SK-N-SH (cell line): ENCODE measurements around the gene LHPP. TPM values are rescaled to one million over a fixed set of nuclear protein-coding genes. Genes with fewer than 3 reads are reported as not detected.

ENCODE experiments used
- CTCF ChIA-PET: fragments of 300-600, 350-600 bp; formaldehyde crosslinking; extraction: SDS; loops from one replicate; lab custom pipeline; 2021; lab: Yijun Ruan, JAX
- POLR2A ChIA-PET: fragments of 350-600 bp; sonication (Branson Sonifier 250); formaldehyde crosslinking; extraction: SDS; loops from one replicate; lab custom pipeline; 2020; ENCODE audit warnings: antibody characterized with exemption, inconsistent platforms; lab: Yijun Ruan, JAX
- DNase-seq: peaks from one replicate; pipeline ENCODE4 v3.0.0; 2012
- H2AFZ ChIP-seq: fragments of 200-600 bp; sonication (generic); 2 replicates; pipeline ENCODE4 v1.8.1; 2016; ENCODE audit warnings: antibody characterized with exemption, mild to moderate bottlenecking, low read depth
- H3F3A ChIP-seq: fragments of 200-600 bp; sonication (generic); replicated peaks from 2 replicates; pipeline ENCODE3; 2016; ENCODE audit warnings: antibody characterized with exemption, mild to moderate bottlenecking; ENCODE audit not compliant: insufficient read depth
- H3K27ac ChIP-seq, 2 experiments: fragments of 200-500 bp in 1 of 2; fragments of 200-600 bp in 1 of 2; sonication (Bioruptor generic) in 1 of 2; sonication (generic), shearing (Covaris generic) in 1 of 2; 2 replicates each; pipeline versions ENCODE4 v1.5.1 to v1.6.1; 2014 to 2016; ENCODE audit warnings: low read depth in 2 of 2, inconsistent platforms in 1 of 2, low read length in 1 of 2, mild to moderate bottlenecking in 1 of 2, mixed read lengths in 1 of 2
- H3K27me3 ChIP-seq: fragments of 200-600 bp; sonication (generic), shearing (Covaris generic); 2 replicates; pipeline ENCODE4 v1.6.1; 2016; ENCODE audit warnings: mixed run types; ENCODE audit not compliant: insufficient read depth
- H3K36me3 ChIP-seq, 2 experiments: fragments of 200-500 bp in 1 of 2; fragments of 200-600 bp in 1 of 2; sonication (Bioruptor generic) in 1 of 2; sonication (generic) in 1 of 2; replicated peaks in 1 of 2; 2 replicates each; pipeline versions ENCODE3 to v1.5.1; 2014 to 2016; ENCODE audit warnings: low read length in 1 of 2, mild to moderate bottlenecking in 1 of 2; ENCODE audit not compliant: insufficient read depth in 2 of 2, control insufficient read depth in 1 of 2
- H3K4me1 ChIP-seq, 2 experiments: fragments of 200-500 bp in 1 of 2; fragments of 200-600 bp in 1 of 2; sonication (Bioruptor generic) in 1 of 2; sonication (generic), shearing (Covaris generic) in 1 of 2; 2 replicates each; pipeline versions ENCODE4 v1.5.1 to v1.6.1; 2014 to 2016; ENCODE audit warnings: low read depth in 1 of 2, low read length in 1 of 2, mixed run types in 1 of 2; ENCODE audit not compliant: insufficient read depth in 2 of 2, control insufficient read depth in 1 of 2
- H3K4me2 ChIP-seq: fragments of 200-600 bp; sonication (generic), shearing (Covaris generic); 2 replicates; pipeline ENCODE4 v1.6.1; 2017; ENCODE audit warnings: mixed run types
- H3K4me3 ChIP-seq, 2 experiments: fragments of 200-500 bp in 1 of 2; fragments of 200-600 bp in 1 of 2; sonication (Bioruptor generic) in 1 of 2; sonication (generic), shearing (Covaris generic) in 1 of 2; 2 replicates each; pipeline versions ENCODE4 v1.5.1 to v1.8.1; 2014 to 2016; ENCODE audit warnings: low read depth in 2 of 2, inconsistent platforms in 1 of 2, low read length in 1 of 2, mild to moderate bottlenecking in 1 of 2, mixed read lengths in 1 of 2, moderate library complexity in 1 of 2
- H3K79me2 ChIP-seq: fragments of 200-600 bp; sonication (generic); 2 replicates; pipeline ENCODE4 v1.8.1; 2017; ENCODE audit warnings: mild to moderate bottlenecking; ENCODE audit not compliant: insufficient read depth
- H3K9ac ChIP-seq: fragments of 200-600 bp; sonication (generic); 2 replicates; pipeline ENCODE4 v1.6.1; 2017; ENCODE audit warnings: mixed run types
- H3K9me2 ChIP-seq: fragments of 200-600 bp; sonication (generic); 2 replicates; pipeline ENCODE4 v1.6.1; 2017; ENCODE audit warnings: mixed run types
- H3K9me3 ChIP-seq: fragments of 200-600 bp; sonication (generic); 2 replicates; pipeline ENCODE4 v1.6.1; 2017; ENCODE audit warnings: mixed run types, mild to moderate bottlenecking, moderate library complexity
- H4K20me1 ChIP-seq: fragments of 200-600 bp; sonication (generic); 2 replicates; pipeline ENCODE4 v1.6.1; 2017; ENCODE audit warnings: mild to moderate bottlenecking, mixed run types; ENCODE audit not compliant: insufficient read depth
- CHD2 ChIP-seq: fragments of 150-350 bp; IDR thresholded peaks from 2 replicates; pipeline ENCODE4 v1.6.1; 2018; ENCODE audit warnings: low read length; ENCODE audit not compliant: partially characterized antibody
- ELF1 ChIP-seq: IDR thresholded peaks from 2 replicates; pipeline ENCODE4 v1.4.0; 2012
- EP300 ChIP-seq, 2 experiments: IDR thresholded peaks; 2 replicates each; pipeline versions ENCODE4 v1.4.0 to v1.6.1; 2012; ENCODE audit warnings: borderline replicate concordance in 1 of 2, low read depth in 1 of 2, low read length in 1 of 2
- EZH2phosphoT487 ChIP-seq: fragments of 200-600 bp; sonication (generic); IDR thresholded peaks from 2 replicates; pipeline ENCODE4 v1.6.1; 2017; ENCODE audit warnings: low read depth, mixed run types, mild to moderate bottlenecking, antibody characterized with exemption, moderate library complexity, borderline replicate concordance
- FOSL2 ChIP-seq: IDR thresholded peaks from 2 replicates; pipeline ENCODE4 v1.4.0; 2012; ENCODE audit warnings: low read depth, mild to moderate bottlenecking, moderate library complexity, borderline replicate concordance
- FOXJ3 ChIP-seq: sonication (generic); formaldehyde crosslinking; IDR thresholded peaks from 2 replicates; pipeline ENCODE4 v1.5.1; 2020; ENCODE audit warnings: mild to moderate bottlenecking, missing genetic modification reagents
- GATA2 ChIP-seq: sonication (generic); formaldehyde crosslinking; IDR thresholded peaks from 2 replicates; pipeline ENCODE4 v1.5.0; 2020; ENCODE audit warnings: mild to moderate bottlenecking, missing genetic modification reagents
- IRF3 ChIP-seq: fragments of 150-350 bp; IDR thresholded peaks from 2 replicates; pipeline ENCODE4 v1.6.1; 2016; ENCODE audit warnings: mild to moderate bottlenecking, low read depth, low read length
- JUND ChIP-seq: IDR thresholded peaks from 2 replicates; pipeline ENCODE4 v1.4.0; 2012
- MEF2A ChIP-seq: IDR thresholded peaks from 2 replicates; pipeline ENCODE4 v1.4.0; 2012; ENCODE audit warnings: low read depth, borderline replicate concordance
- NFIC ChIP-seq: IDR thresholded peaks from 2 replicates; pipeline ENCODE4 v1.4.0; 2012; ENCODE audit warnings: borderline replicate concordance
- NRF1 ChIP-seq: IDR thresholded peaks from 2 replicates; pipeline ENCODE4 v1.6.1; 2012; ENCODE audit warnings: low read depth, mild to moderate bottlenecking, low read length
- RAD21 ChIP-seq: IDR thresholded peaks from 2 replicates; pipeline ENCODE4 v1.6.1; 2012; ENCODE audit warnings: mild to moderate bottlenecking, low read length
- RXRA ChIP-seq: IDR thresholded peaks from 2 replicates; pipeline ENCODE4 v1.4.0; 2012; ENCODE audit warnings: low read depth, mild to moderate bottlenecking, borderline replicate concordance
- SIN3A ChIP-seq: IDR thresholded peaks from 2 replicates; pipeline ENCODE4 v1.6.1; 2012; ENCODE audit warnings: low read depth, mild to moderate bottlenecking, low read length, moderate library complexity, borderline replicate concordance
- SMC3 ChIP-seq: IDR thresholded peaks from 2 replicates; pipeline ENCODE4 v1.6.1; 2012; ENCODE audit warnings: low read depth, low read length, improper control_type of control experiment
- TCF12 ChIP-seq: IDR thresholded peaks from 2 replicates; pipeline ENCODE4 v1.4.0; 2012
- YY1 ChIP-seq: IDR thresholded peaks from 2 replicates; pipeline ENCODE4 v1.4.0; 2012; ENCODE audit warnings: low read depth, mild to moderate bottlenecking
- ZBTB33 ChIP-seq: IDR thresholded peaks from 2 replicates; pipeline ENCODE4 v1.4.0; 2012; ENCODE audit warnings: low read depth, borderline replicate concordance
- WGBS: methylation state at CpG from one replicate; pipeline ENCODE4 v1.1.6; 2017; ENCODE audit warnings: low lambda C conversion rate; 5-methylcytosine and 5-hydroxymethylcytosine counted together
- polyA plus RNA-seq, 3 experiments: library from polyadenylated mRNA; depleted of rRNA; stranded (reverse); fragments of >200 nt; gene quantifications; 2 replicates each; pipeline ENCODE4 v1.2.3, GENCODE V29; 2012

The LHPP gene
- polyA plus RNA-seq, 1 of the 3 experiments (the other 2 are of a cell fraction) = 29.8 TPM

- no peak for DNase-seq
- no peaks in the 10 kb centered on the region for H3F3A ChIP-seq
- TF ChIP-seq GATA2 (CRISPR knock-in tag) = no peak
- TF ChIP-seq FOSL2 = no peak
- no peak for TF ChIP-seq JUND
- TF ChIP-seq CHD2 = no peak
- no peak for TF ChIP-seq EZH2phosphoT487
- TF ChIP-seq RAD21 = no peak
- no peak for TF ChIP-seq EP300 (IDR thresholded peaks at IDR 0.05; ENCODE audit: borderline replicate concordance in 1 of 2, low read depth in 1 of 2, low read length in 1 of 2)
- no peak for TF ChIP-seq RXRA
- no peak for TF ChIP-seq MEF2A
- TF ChIP-seq NRF1 = no peak
- no peak for TF ChIP-seq SIN3A
- no peak for TF ChIP-seq IRF3
- no peak overlapping the region for H3K4me3 ChIP-seq
- H3K4me1 ChIP-seq = no peaks in the 10 kb centered on the region; a peak in 1 of 4 replicates
- no peak overlapping the region for H2AFZ ChIP-seq
- H3K79me2 ChIP-seq = peaks cover 8% of the 10 kb centered on the region; the same call in 1 of the 2 replicates
- peaks cover 3% of the 10 kb centered on the region; the same call in 1 of the 2 replicates for H4K20me1 ChIP-seq
- H3K27me3 ChIP-seq = no peaks in the 10 kb centered on the region
- POLR2A ChIA-PET = no interaction called here
- H3K27ac ChIP-seq = no peak overlapping the region
- H3K9me2 ChIP-seq = no peaks in the 10 kb centered on the region
- H3K9ac ChIP-seq = no peak overlapping the region
- CTCF ChIA-PET = interaction anchor here (1.0 to 1.2 kb wide), 2 partner anchors 50 to 290 kb away, joined by 3 read pairs; no protein-coding TSS in a partner anchor
- H3K4me2 ChIP-seq = no peak overlapping the region
- 81% methylated on average over 9 of the region's 9 CpGs for WGBS
- H3K9me3 ChIP-seq = no peaks in the 10 kb centered on the region
- H3K36me3 ChIP-seq = no peaks in the 10 kb centered on the region
These were observed 4.3 kb downstream of the LHPP start for GRCh38 chr10:124465777-124466488.

- DNase-seq = no peak
- no peak overlapping the region for H3K4me3 ChIP-seq
- H3K9me2 ChIP-seq = no peaks in the 10 kb centered on the region
- H3K27me3 ChIP-seq = no peaks in the 10 kb centered on the region
- no peaks in the 10 kb centered on the region for H3K36me3 ChIP-seq
- no peaks in the 10 kb centered on the region for H3K9me3 ChIP-seq
- no peak overlapping the region for H2AFZ ChIP-seq
- H3K4me2 ChIP-seq = no peak overlapping the region
- ChIA-PET CTCF (interaction anchor here (0.9 kb wide), 1 partner anchor 47 kb away, joined by 3 read pairs; no protein-coding TSS in a partner anchor), POLR2A (no interaction called here)
- H3F3A ChIP-seq = peaks cover 5% of the 10 kb centered on the region
- H4K20me1 ChIP-seq = peaks cover 10% of the 10 kb centered on the region; the same call in 1 of the 2 replicates
- H3K79me2 ChIP-seq = peaks cover 8% of the 10 kb centered on the region; the same call in 1 of the 2 replicates
- H3K4me1 ChIP-seq = no peaks in the 10 kb centered on the region; a peak in 1 of 4 replicates
- H3K9ac ChIP-seq = no peak overlapping the region
- H3K27ac ChIP-seq = no peak overlapping the region
- WGBS = 97% methylated on average over 4 of the region's 4 CpGs
- no peak for TF ChIP-seq NRF1
- TF ChIP-seq TCF12 = no peak
- TF ChIP-seq SMC3 = no peak
- TF ChIP-seq IRF3 = no peak
- no peak for TF ChIP-seq RXRA
- no peak for TF ChIP-seq SIN3A
- TF ChIP-seq ELF1 = no peak
- TF ChIP-seq YY1 = no peak
- TF ChIP-seq GATA2 (CRISPR knock-in tag) = no peak
- no peak for TF ChIP-seq FOXJ3 (CRISPR knock-in tag)
- TF ChIP-seq ZBTB33 = no peak
- TF ChIP-seq NFIC = no peak
- TF ChIP-seq JUND = no peak
These were observed 5.5 kb downstream of the LHPP start for GRCh38 chr10:124467165-124467564.
